Measurements from ENCODE around the gene GABRD.

GRCh38 chr1:2036287-2036686 lies 17.1 kb downstream of the GABRD start:
- TF ChIP-seq, protein P1, sequence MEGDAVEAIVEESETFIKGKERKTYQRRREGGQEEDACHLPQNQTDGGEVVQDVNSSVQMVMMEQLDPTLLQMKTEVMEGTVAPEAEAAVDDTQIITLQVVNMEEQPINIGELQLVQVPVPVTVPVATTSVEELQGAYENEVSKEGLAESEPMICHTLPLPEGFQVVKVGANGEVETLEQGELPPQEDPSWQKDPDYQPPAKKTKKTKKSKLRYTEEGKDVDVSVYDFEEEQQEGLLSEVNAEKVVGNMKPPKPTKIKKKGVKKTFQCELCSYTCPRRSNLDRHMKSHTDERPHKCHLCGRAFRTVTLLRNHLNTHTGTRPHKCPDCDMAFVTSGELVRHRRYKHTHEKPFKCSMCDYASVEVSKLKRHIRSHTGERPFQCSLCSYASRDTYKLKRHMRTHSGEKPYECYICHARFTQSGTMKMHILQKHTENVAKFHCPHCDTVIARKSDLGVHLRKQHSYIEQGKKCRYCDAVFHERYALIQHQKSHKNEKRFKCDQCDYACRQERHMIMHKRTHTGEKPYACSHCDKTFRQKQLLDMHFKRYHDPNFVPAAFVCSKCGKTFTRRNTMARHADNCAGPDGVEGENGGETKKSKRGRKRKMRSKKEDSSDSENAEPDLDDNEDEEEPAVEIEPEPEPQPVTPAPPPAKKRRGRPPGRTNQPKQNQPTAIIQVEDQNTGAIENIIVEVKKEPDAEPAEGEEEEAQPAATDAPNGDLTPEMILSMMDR (conservative IDR thresholded peaks at IDR 0.05), result no peak
- TF ChIP-seq ZFX (IDR thresholded peaks at IDR 0.05), result no peak
